Measurements from ENCODE around the gene PRKAA1.
"Not testable (repeated sequence)": the region's sequence is repeated elsewhere in the genome, so short reads cannot be mapped to it uniquely, and the experiment has no call there.

The PRKAA1 gene

DNA sequence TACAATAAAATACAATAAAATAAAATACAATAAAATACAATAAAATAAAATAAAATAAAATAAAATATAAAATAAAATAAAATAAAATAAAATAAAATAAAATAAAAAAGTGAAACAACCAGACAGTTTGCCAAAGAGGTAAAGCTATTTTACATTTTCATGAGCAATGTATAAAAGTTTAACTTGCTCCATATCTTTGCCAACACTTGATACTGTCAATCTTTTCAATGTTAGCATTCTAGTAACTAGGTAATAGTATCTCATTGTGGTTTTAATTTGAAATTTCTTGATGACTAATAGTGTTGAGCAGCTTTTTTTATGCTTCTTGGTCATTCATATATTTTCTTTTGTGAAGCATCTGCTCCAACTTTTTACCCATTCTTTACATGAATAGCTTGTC lies 59.7 kb downstream of the PRKAA1 start:
- H3K4me3 ChIP-seq (ENCODE audit: low read depth, low read length): no peak overlapping the region
- TF ChIP-seq CTCF (IDR thresholded peaks at IDR 0.05; ENCODE audit: insufficient read depth, low read length, missing control alignments): no peak
- POLR2A ChIA-PET: interaction anchor here (0.5 kb wide), 1 partner anchor 53 kb away, joined by 3 read pairs; no protein-coding TSS in a partner anchor
- CTCF ChIA-PET: interaction anchor here (1.0 to 2.6 kb wide), 9 partner anchors 9 to 1168 kb away, joined by 3 to 21 read pairs (median 5); no protein-coding TSS in a partner anchor
- DNase-seq (ENCODE audit: low read depth, low spot score): no peak

DNA sequence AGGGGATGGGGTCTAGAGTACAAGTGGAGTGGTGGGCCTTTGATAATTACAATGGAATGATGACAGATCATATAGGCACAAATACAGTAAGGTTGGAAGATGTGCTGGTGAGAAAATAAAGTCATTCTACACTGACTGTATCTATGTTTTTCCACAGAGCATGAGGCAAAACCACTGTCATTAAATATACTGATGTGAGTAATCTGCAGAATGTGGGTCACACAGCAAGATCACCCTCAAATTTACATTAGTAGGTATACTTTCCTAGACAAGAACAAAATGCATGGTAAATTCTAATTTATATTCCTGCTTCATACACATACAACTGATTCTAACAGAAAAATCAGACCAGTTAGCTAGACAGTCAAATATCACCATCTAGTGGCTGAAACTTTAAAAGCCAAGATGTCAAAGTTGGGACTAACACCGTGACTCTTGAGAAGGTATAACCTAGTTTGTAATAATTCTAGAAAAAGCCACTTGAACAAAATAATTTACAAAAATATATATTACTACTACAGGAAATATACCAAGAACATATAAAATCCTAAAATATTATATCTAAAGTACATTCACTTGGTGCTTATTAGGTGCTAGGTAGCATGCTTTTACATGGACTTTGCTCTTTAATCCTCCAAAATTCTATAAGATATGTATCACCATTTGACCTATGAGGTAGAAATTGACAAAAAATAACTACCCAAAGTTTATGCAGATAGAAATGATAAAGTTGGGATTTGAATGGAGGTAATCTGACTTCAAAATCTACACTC lies 61.9 kb downstream of the PRKAA1 start:
- no peak overlapping the region for H3K4me3 ChIP-seq (ENCODE audit: low read depth, low read length)
- POLR2A ChIA-PET: no interaction called here
- DNase-seq (ENCODE audit: low read depth, low spot score): no peak
- peak; percentile 52 for TF ChIP-seq CTCF (IDR thresholded peaks at IDR 0.05; ENCODE audit: insufficient read depth, low read length, missing control alignments)
- CTCF ChIA-PET: interaction anchor here (1.0 to 6.1 kb wide), 17 partner anchors 9 to 1164 kb away, joined by 3 to 76 read pairs (median 6); partner anchors contain the start of gene TTC33

DNA sequence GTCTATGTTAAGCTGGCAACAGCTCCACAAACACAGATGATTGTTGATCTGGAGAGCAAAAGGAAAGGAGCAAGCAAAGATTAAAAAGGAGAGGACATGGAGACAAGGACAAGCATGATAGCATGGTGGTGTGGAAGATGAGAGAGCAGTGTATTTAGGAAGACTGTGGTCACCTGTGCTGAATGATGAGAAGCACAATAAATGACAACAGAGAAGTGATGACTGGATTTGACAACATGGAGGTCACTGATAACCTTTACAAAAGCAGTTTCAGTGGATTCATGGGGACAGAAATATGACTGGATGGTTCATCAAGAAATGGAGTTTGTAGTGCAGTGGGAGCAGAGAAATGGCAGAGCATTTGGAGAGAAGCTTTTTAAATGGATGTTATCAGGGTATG lies 62.6 kb downstream of the PRKAA1 start:
- DNase-seq (ENCODE audit: low read depth, low spot score): no peak
- no peak overlapping the region for H3K4me3 ChIP-seq (ENCODE audit: low read depth, low read length)
- no peak for TF ChIP-seq CTCF (IDR thresholded peaks at IDR 0.05; ENCODE audit: insufficient read depth, low read length, missing control alignments)
- ChIA-PET POLR2A (no interaction called here), CTCF (interaction anchor here (0.9 to 6.1 kb wide), 21 partner anchors 8 to 1164 kb away, joined by 3 to 76 read pairs (median 5); partner anchors contain the start of gene TTC33)

GRCh38 chr5:40734986-40735385 lies 63.2 kb downstream of the PRKAA1 start:
- no peak for TF ChIP-seq CTCF (IDR thresholded peaks at IDR 0.05; ENCODE audit: insufficient read depth, low read length, missing control alignments)
- H3K4me3 ChIP-seq (ENCODE audit: low read depth, low read length): no peak overlapping the region
- ChIA-PET POLR2A (no interaction called here), CTCF (interaction anchor here (0.9 to 6.1 kb wide), 16 partner anchors 9 to 1162 kb away, joined by 3 to 76 read pairs (median 8); no protein-coding TSS in a partner anchor)
- no peak for DNase-seq (ENCODE audit: low read depth, low spot score)

DNA sequence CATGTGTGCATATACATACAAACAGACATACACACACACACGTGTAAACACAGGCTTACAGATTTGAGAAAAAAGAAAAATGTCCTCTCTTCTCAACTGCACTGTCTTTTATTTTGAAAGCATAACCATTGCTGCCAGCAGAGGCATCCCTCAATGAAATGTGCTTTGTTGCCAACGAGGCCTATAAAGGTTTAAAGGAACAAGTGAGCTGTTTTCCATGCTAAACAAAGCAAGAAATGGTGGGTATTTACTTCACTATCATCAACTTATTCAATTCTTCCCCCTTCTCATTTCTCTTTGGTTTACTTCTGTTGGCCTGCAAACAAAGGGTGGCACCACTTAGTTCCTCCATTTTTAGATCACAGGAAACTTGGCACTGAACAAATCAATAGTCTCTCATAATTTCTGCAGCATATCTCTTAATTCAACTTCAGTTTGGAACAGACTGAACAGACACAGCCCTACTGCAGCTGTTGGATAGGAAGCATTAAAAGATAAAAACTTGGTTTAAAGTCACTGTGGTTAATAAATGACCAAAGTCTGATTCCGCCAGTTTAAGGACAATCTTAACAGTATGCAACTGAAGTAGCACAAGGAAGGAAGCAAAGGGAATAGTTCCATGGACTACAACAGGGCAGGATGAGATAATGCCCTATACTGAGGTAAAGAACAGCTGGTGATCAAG lies 64.2 kb downstream of the PRKAA1 start:
- TF ChIP-seq CTCF (IDR thresholded peaks at IDR 0.05; ENCODE audit: insufficient read depth, low read length, missing control alignments): no peak
- no peak overlapping the region for H3K4me3 ChIP-seq (ENCODE audit: low read depth, low read length)
- ChIA-PET POLR2A (no interaction called here), CTCF (interaction anchor here (0.7 to 6.1 kb wide), 13 partner anchors 9 to 1155 kb away, joined by 3 to 76 read pairs (median 6); no protein-coding TSS in a partner anchor)
- DNase-seq (ENCODE audit: low read depth, low spot score): no peak

GRCh38 chr5:40733434-40733833 lies 64.7 kb downstream of the PRKAA1 start:
- CTCF ChIA-PET: interaction anchor here (0.7 to 6.1 kb wide), 9 partner anchors 10 to 1155 kb away, joined by 3 to 76 read pairs (median 5); no protein-coding TSS in a partner anchor
- no peak for DNase-seq (ENCODE audit: low read depth, low spot score)
- H3K4me3 ChIP-seq (ENCODE audit: low read depth, low read length): no peak overlapping the region
- no peak for TF ChIP-seq CTCF (IDR thresholded peaks at IDR 0.05; ENCODE audit: insufficient read depth, low read length, missing control alignments)
- POLR2A ChIA-PET: no interaction called here

DNA sequence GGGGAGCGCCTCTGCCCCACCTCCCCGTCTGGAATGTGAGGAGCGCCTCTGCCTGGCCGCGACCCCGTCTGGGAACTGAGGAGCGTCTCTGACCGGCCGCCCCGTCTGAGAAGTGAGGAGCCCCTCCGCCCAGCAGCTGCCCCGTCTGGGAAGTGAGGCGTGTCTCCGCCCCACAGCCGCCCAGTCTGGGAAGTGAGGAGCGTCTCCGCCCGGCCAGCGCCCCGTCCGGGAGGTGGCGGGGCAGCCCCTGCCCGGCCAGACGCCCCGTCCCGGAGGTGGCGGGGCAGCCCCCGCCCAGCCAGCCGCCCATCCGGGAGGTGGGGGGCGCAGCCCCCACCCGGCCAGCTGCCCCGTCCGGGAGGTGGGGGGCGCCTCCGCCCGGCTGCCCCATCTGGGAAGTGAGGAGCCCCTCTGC lies 75.7 kb downstream of the PRKAA1 start:
- H3K4me3 ChIP-seq (ENCODE audit: low read depth, low read length); DNase-seq (ENCODE audit: low read depth, low spot score); POLR2A ChIA-PET: not testable (repeated sequence)
- CTCF ChIA-PET: interaction anchor here (0.7 kb wide), 1 partner anchor 9 kb away, joined by 3 read pairs; no protein-coding TSS in a partner anchor

Data from AG04449 (cell line).